Measurements from ENCODE around the gene ARL2BP. TPM values are rescaled to one million over a fixed set of nuclear protein-coding genes. Genes with fewer than 3 reads are reported as not detected.

Gene ARL2BP
- total RNA-seq, 1 experiment from 2014 or later, result 94.4 TPM

DNA sequence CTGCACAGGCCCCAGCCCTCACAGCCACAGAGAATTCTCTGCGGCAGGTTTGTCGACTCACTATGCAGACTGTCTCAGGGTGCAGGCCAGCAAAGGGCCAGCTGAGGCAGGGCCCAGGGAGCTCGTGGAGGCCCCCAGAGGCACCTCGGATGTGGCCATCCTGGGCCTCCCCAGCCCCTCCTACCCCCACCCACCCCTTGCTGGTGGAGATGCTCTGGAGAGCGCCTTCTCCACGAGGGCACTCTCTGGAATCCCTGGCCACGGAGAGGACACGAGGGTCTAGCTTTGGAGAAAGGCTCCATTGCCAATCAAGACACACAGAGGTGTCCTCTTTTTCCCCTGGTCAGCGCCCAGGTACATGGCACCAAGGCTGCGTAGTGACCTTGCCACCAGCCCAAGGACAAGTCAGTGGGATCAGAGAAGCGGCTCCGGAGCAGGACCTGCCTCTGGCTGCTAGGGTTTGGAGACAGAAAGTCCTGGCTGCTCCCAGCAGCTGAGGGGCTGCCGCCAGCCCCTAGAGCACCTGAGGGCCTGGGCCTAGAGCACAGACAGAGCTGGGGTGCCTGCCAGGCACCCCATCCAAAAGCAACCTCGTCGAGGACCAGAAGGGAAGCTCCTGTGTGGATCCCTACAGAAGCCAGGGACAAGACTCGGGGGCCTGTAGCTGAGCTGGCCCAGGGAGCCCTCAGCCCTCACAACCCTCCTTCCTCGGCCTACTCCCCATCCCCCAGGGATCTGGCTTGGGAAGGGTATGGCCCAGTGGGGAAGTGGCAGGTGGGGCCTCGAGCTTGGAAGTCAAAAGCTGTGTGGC, 18.7 kb downstream of the ARL2BP start:
- intact Hi-C loops (cut with micrococcal nuclease), result no loop called here
- TF ChIP-seq, protein P1, sequence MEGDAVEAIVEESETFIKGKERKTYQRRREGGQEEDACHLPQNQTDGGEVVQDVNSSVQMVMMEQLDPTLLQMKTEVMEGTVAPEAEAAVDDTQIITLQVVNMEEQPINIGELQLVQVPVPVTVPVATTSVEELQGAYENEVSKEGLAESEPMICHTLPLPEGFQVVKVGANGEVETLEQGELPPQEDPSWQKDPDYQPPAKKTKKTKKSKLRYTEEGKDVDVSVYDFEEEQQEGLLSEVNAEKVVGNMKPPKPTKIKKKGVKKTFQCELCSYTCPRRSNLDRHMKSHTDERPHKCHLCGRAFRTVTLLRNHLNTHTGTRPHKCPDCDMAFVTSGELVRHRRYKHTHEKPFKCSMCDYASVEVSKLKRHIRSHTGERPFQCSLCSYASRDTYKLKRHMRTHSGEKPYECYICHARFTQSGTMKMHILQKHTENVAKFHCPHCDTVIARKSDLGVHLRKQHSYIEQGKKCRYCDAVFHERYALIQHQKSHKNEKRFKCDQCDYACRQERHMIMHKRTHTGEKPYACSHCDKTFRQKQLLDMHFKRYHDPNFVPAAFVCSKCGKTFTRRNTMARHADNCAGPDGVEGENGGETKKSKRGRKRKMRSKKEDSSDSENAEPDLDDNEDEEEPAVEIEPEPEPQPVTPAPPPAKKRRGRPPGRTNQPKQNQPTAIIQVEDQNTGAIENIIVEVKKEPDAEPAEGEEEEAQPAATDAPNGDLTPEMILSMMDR (IDR thresholded peaks at IDR 0.05; ENCODE audit: unreplicated experiment), result no peak
- no peaks in the 10 kb centered on the region for H3K27me3 Mint-ChIP-seq (ENCODE audit: insufficient read depth, unreplicated experiment)
- no peak overlapping the region for H3K27ac Mint-ChIP-seq (ENCODE audit: low read depth, unreplicated experiment)
- DNase-seq (ENCODE audit: unreplicated experiment), result no peak
- BruUV-seq (replicated peaks), result no TSS peak
- no peaks in the 10 kb centered on the region for H3K9me3 Mint-ChIP-seq (ENCODE audit: unreplicated experiment)
- CTCF ChIA-PET, result interaction anchor here (0.6 to 1.3 kb wide), 5 partner anchors 18 to 500 kb away, joined by 3 to 6 read pairs (median 4); partner anchors contain the start of gene ARL2BP
- H3K36me3 Mint-ChIP-seq (ENCODE audit: insufficient read depth, unreplicated experiment), result peaks cover under 1% of the 10 kb centered on the region
- POLR2A ChIA-PET, result interaction anchor here (1.0 to 8.1 kb wide), 5 partner anchors 9 to 21 kb away, joined by 3 to 137 read pairs (median 27); partner anchors contain the start of gene ARL2BP
- H3K4me3 Mint-ChIP-seq (ENCODE audit: unreplicated experiment), result no peak overlapping the region
- peaks cover 35% of the 10 kb centered on the region for H3K4me1 Mint-ChIP-seq (ENCODE audit: insufficient read depth, unreplicated experiment)

DNA sequence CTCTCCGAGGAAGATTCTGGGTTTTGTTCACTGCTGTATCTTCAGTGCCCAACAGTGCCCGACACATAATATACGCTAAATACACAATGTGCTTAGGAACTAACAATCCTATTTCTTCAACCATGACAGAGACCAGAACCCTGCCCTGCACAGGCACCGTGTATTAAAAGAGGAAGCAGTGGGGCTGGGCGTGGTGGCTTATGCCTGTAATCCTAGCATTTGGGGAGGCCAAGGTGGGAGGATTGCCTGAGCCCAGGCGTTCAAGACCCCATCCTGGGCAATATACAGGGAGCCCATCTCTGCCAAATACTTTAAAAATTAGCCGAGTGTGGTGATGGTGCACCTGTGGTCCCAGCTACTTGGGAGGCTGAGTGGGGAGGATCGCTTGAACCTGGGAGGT, 19.3 kb downstream of the ARL2BP start:
- POLR2A ChIA-PET, result interaction anchor here (1.7 to 8.1 kb wide), 8 partner anchors 10 to 182 kb away, joined by 6 to 137 read pairs (median 28); partner anchors contain the start of genes ARL2BP, CIAPIN1, COQ9 and PSME3IP1
- no TSS peak for BruUV-seq (replicated peaks)

DNA sequence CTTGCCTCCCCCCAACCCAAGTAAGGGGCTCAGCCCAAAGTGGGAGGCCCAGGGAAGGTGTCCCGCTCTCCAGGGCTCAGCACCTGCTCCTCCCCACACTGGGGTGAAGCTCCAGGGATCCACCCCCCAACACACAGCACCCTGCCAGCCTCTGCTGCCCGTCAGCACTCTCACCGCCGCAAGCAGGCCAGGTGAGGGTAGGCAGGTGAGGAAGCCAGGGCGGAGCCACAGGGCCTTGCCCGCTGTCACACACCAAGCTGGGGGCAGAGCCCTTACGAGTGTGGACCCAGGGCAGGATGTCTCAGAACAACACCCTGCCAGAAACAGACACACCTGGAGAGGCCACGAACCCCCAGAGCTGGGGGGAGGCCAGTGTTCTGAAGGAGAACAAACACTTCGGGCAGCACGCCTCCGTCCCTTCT, 19.9 kb downstream of the ARL2BP start:
- ChIA-PET POLR2A (interaction anchor here (0.6 to 8.1 kb wide), 9 partner anchors 11 to 182 kb away, joined by 3 to 137 read pairs (median 27); partner anchors contain the start of genes ARL2BP, CIAPIN1, COQ9 and PSME3IP1), CTCF (interaction anchor here (0.5 to 1.1 kb wide), 5 partner anchors 10 to 297 kb away, joined by 3 to 5 read pairs (median 3); no protein-coding TSS in a partner anchor)
- Mint-ChIP-seq H3K4me3 (ENCODE audit: unreplicated experiment) (peak overlapping the region; percentile 69), H3K9me3 (ENCODE audit: unreplicated experiment) (no peaks in the 10 kb centered on the region), H3K36me3 (ENCODE audit: insufficient read depth, unreplicated experiment) (no peaks in the 10 kb centered on the region), H3K27ac (ENCODE audit: low read depth, unreplicated experiment) (peak overlapping the region; percentile 89), H3K4me1 (ENCODE audit: insufficient read depth, unreplicated experiment) (peaks cover 35% of the 10 kb centered on the region), H3K27me3 (ENCODE audit: insufficient read depth, unreplicated experiment) (no peaks in the 10 kb centered on the region)
- TF ChIP-seq, protein P1 (IDR thresholded peaks at IDR 0.05; ENCODE audit: unreplicated experiment), result no peak
- no TSS peak for BruUV-seq (replicated peaks)
- intact Hi-C loops (cut with micrococcal nuclease), result no loop called here
- peak; percentile 72 for DNase-seq (ENCODE audit: unreplicated experiment)

More for the DNA sequence above, 19.3 kb downstream of the ARL2BP start:
- Mint-ChIP-seq H3K4me1 (ENCODE audit: insufficient read depth, unreplicated experiment) (peaks cover 35% of the 10 kb centered on the region), H3K9me3 (ENCODE audit: unreplicated experiment) (no peaks in the 10 kb centered on the region), H3K27ac (ENCODE audit: low read depth, unreplicated experiment) (no peak overlapping the region), H3K4me3 (ENCODE audit: unreplicated experiment) (no peak overlapping the region), H3K36me3 (ENCODE audit: insufficient read depth, unreplicated experiment) (no peaks in the 10 kb centered on the region), H3K27me3 (ENCODE audit: insufficient read depth, unreplicated experiment) (no peaks in the 10 kb centered on the region)
- intact Hi-C loops (cut with micrococcal nuclease), result no loop called here
- TF ChIP-seq, protein P1 (IDR thresholded peaks at IDR 0.05; ENCODE audit: unreplicated experiment), result no peak
- no peak for DNase-seq (ENCODE audit: unreplicated experiment)
- CTCF ChIA-PET, result interaction anchor here (0.5 to 1.3 kb wide), 6 partner anchors 9 to 500 kb away, joined by 3 to 6 read pairs (median 4); no protein-coding TSS in a partner anchor
